Liver (tissue), 9 donors: ENCODE results near the gene SKAP1. TPM values are rescaled to one million over a fixed set of nuclear protein-coding genes. Genes with fewer than 3 reads are reported as not detected.

Experiments used
- DNase-seq: peaks from one replicate; pipeline ENCODE4 v3.0.0-alpha.2; 2017; ENCODE audit warnings: low spot score
- H3K27ac ChIP-seq, 2 donors: one replicate each; pipeline ENCODE4 v1.7.0; 2013; ENCODE audit warnings: inconsistent platforms in 2 of 2, low read length in 2 of 2, control low read depth in 1 of 2, low read depth in 1 of 2, mild to moderate bottlenecking in 1 of 2
- H3K27me3 ChIP-seq, 4 donors: one replicate each; pipeline versions ENCODE4 v1.6.1 to v1.7.0; 2013; ENCODE audit warnings: low read length in 3 of 4, inconsistent platforms in 1 of 4, mild to moderate bottlenecking in 1 of 4, moderate library complexity in 1 of 4; ENCODE audit not compliant: control insufficient read depth in 4 of 4, insufficient read depth in 4 of 4
- H3K36me3 ChIP-seq, 4 donors: one replicate each; pipeline versions ENCODE4 v1.6.1 to v1.7.0; 2013; ENCODE audit warnings: low read length in 3 of 4, mild to moderate bottlenecking in 3 of 4, low read depth in 1 of 4, moderate library complexity in 1 of 4; ENCODE audit not compliant: control insufficient read depth in 4 of 4, insufficient read depth in 3 of 4
- H3K4me1 ChIP-seq, 4 donors: one replicate each; pipeline versions ENCODE4 v1.6.1 to v1.7.0; 2013; ENCODE audit warnings: low read length in 3 of 4, mild to moderate bottlenecking in 3 of 4, moderate library complexity in 1 of 4; ENCODE audit not compliant: control insufficient read depth in 4 of 4, insufficient read depth in 4 of 4
- H3K4me3 ChIP-seq, 3 donors: one replicate each; pipeline versions ENCODE4 v1.6.1 to v1.7.0; 2013; ENCODE audit warnings: low read length in 3 of 3, control low read depth in 1 of 3, low read depth in 1 of 3, mild to moderate bottlenecking in 1 of 3
- H3K9ac ChIP-seq, 2 donors: one replicate each; pipeline ENCODE4 v1.7.0; 2013; ENCODE audit warnings: low read length in 2 of 2, mild to moderate bottlenecking in 2 of 2, moderate library complexity in 2 of 2, control low read depth in 1 of 2, low read depth in 1 of 2
- H3K9me3 ChIP-seq, 4 donors: one replicate each; pipeline versions ENCODE4 v1.6.1 to v1.7.0; 2013; ENCODE audit warnings: low read length in 3 of 4; ENCODE audit not compliant: control insufficient read depth in 4 of 4
- EGR1 ChIP-seq, 2 donors: IDR thresholded peaks; 2 replicates each; pipeline ENCODE4 v1.6.1; 2016 to 2018; ENCODE audit warnings: antibody characterized with exemption in 2 of 2, low read depth in 2 of 2
- FOXA1 ChIP-seq: IDR thresholded peaks from 2 replicates; pipeline ENCODE4 v1.6.1; 2016; ENCODE audit warnings: antibody characterized with exemption
- FOXA2 ChIP-seq: IDR thresholded peaks from 2 replicates; pipeline ENCODE4 v1.6.1; 2016; ENCODE audit warnings: antibody characterized with exemption
- GABPA ChIP-seq, 2 donors: IDR thresholded peaks in 1 of 2; conservative IDR thresholded peaks in 1 of 2; 2 replicates each; pipeline ENCODE4 v1.6.1; 2016; ENCODE audit warnings: antibody characterized with exemption in 2 of 2, mild to moderate bottlenecking in 1 of 2, moderate library complexity in 1 of 2
- HNF4A ChIP-seq, 2 donors: conservative IDR thresholded peaks; 2 replicates each; pipeline ENCODE4 v1.6.1; 2016; ENCODE audit warnings: antibody characterized with exemption in 2 of 2, mild to moderate bottlenecking in 2 of 2
- HNF4G ChIP-seq: IDR thresholded peaks from 2 replicates; pipeline ENCODE4 v1.6.1; 2016; ENCODE audit warnings: antibody characterized with exemption
- JUND ChIP-seq, 2 donors: IDR thresholded peaks; 2 replicates each; pipeline ENCODE4 v1.6.1; 2016; ENCODE audit warnings: antibody characterized with exemption in 2 of 2
- NR2F2 ChIP-seq: IDR thresholded peaks from 2 replicates; pipeline ENCODE4 v1.6.1; 2016; ENCODE audit warnings: antibody characterized with exemption
- RAD21 ChIP-seq, 2 donors: IDR thresholded peaks; 2 replicates each; pipeline ENCODE4 v1.6.1; 2016; ENCODE audit warnings: antibody characterized with exemption in 2 of 2, mild to moderate bottlenecking in 2 of 2
- RXRA ChIP-seq, 2 donors: IDR thresholded peaks; 2 replicates each; pipeline ENCODE4 v1.6.1; 2017 to 2018; ENCODE audit warnings: antibody characterized with exemption in 2 of 2, mild to moderate bottlenecking in 1 of 2
- SP1 ChIP-seq: IDR thresholded peaks from 2 replicates; pipeline ENCODE4 v1.6.1; 2018; ENCODE audit warnings: antibody characterized with exemption, mild to moderate bottlenecking
- TAF1 ChIP-seq: conservative IDR thresholded peaks from 2 replicates; pipeline ENCODE4 v1.6.1; 2016; ENCODE audit warnings: antibody characterized with exemption, mild to moderate bottlenecking
- YY1 ChIP-seq: IDR thresholded peaks from 2 replicates; pipeline ENCODE4 v1.6.1; 2016; ENCODE audit warnings: antibody characterized with exemption, mild to moderate bottlenecking
- whole genome bisulfite sequencing: extraction: QIAGEN DNeasy Blood & Tissue Kit; methylation state at CpG from one replicate; pipeline ENCODE4 v1.1.7; 2013; 5-methylcytosine and 5-hydroxymethylcytosine counted together
- polyA plus RNA-seq, 2 donors: library from polyadenylated mRNA; stranded (reverse) in 1 of 2; unstranded in 1 of 2; fragments of 200-250 nt in 1 of 2; fragments of >200 nt in 1 of 2; fragmentation: Nextera tagmentation in 1 of 2; extraction: Ambion mirVana in 1 of 2; gene quantifications; one replicate each; pipeline versions ENCODE4 v1.2.1 to v1.2.3, GENCODE V29; 2013 to 2015
- total RNA-seq, 2 donors: library from RNA; depleted of rRNA; stranded (reverse); fragments of >200 nt; gene quantifications; one replicate each; pipeline ENCODE4 v1.2.3, GENCODE V29; 2014
- TF ChIP-seq, protein P1 (sequence below): IDR thresholded peaks from 2 replicates; pipeline ENCODE4 v1.6.1; 2016; ENCODE audit warnings: antibody characterized with exemption, mild to moderate bottlenecking
- TF ChIP-seq, protein P2 (sequence below): IDR thresholded peaks from 2 replicates; pipeline ENCODE4 v1.6.1; 2016; ENCODE audit warnings: antibody characterized with exemption
- TF ChIP-seq, protein P3 (sequence below): IDR thresholded peaks from 2 replicates; pipeline ENCODE4 v1.6.1; 2016; ENCODE audit warnings: antibody characterized with exemption
- TF ChIP-seq, protein P4 (sequence below): fragments of 150-350 bp; IDR thresholded peaks from 2 replicates; pipeline ENCODE4 v1.5.1; 2017; ENCODE audit warnings: improper control_type of control experiment, low read depth, low read length; ENCODE audit not compliant: missing input control
- TF ChIP-seq, protein P5 (sequence below): IDR thresholded peaks from 2 replicates; pipeline ENCODE4 v1.6.1; 2016; ENCODE audit warnings: antibody characterized with exemption
- donor health status: healthy.
- donor health status: healthy.
- donor health status: healthy.
- donor health status: healthy.
- donor health status: healthy.

Gene SKAP1
- total and polyA plus RNA-seq, 4 donors: 2.5 to 20.8 (median 11.3) TPM

DNA sequence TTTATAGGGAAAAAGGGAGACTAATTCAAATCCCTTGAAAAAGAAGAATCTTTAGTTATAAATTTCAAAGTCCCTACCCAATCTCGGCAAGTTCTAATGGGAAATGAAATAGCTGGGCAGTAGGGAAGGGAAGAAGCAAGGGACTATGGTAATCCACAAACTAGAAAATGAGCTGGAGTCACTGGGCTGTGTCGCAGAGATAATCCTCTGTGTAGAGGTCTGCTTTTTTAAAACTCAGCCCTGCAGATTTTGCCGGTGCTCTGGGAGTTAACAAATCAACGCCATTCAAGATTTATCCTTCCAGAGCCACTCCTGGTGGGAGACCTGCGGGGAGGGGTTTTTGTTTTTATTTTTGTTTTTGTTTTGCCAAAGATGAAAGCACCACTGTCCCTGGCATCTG is 301.6 kb downstream of the SKAP1 start:
- no peak overlapping the region for H3K9ac ChIP-seq
- 53% methylated on average over 5 of the region's 5 CpGs for WGBS
- H3K4me3 ChIP-seq: no peak overlapping the region

More for the DNA sequence above, 301.6 kb downstream of the SKAP1 start:
- Histone ChIP-seq H3K27ac (no peak overlapping the region), H3K27me3 (no peaks in the 10 kb centered on the region), H3K36me3 (peaks cover 0 to 3% (median under 1%) of the 10 kb centered on the region in 4 donors), H3K9me3 (no peaks in the 10 kb centered on the region), H3K4me1 (no peaks in the 10 kb centered on the region)
- DNase-seq: no peak
- no peak for TF ChIP-seq EGR1 (IDR thresholded peaks at IDR 0.05; ENCODE audit: low read depth in 2 of 2)
- TF ChIP-seq, protein P1, sequence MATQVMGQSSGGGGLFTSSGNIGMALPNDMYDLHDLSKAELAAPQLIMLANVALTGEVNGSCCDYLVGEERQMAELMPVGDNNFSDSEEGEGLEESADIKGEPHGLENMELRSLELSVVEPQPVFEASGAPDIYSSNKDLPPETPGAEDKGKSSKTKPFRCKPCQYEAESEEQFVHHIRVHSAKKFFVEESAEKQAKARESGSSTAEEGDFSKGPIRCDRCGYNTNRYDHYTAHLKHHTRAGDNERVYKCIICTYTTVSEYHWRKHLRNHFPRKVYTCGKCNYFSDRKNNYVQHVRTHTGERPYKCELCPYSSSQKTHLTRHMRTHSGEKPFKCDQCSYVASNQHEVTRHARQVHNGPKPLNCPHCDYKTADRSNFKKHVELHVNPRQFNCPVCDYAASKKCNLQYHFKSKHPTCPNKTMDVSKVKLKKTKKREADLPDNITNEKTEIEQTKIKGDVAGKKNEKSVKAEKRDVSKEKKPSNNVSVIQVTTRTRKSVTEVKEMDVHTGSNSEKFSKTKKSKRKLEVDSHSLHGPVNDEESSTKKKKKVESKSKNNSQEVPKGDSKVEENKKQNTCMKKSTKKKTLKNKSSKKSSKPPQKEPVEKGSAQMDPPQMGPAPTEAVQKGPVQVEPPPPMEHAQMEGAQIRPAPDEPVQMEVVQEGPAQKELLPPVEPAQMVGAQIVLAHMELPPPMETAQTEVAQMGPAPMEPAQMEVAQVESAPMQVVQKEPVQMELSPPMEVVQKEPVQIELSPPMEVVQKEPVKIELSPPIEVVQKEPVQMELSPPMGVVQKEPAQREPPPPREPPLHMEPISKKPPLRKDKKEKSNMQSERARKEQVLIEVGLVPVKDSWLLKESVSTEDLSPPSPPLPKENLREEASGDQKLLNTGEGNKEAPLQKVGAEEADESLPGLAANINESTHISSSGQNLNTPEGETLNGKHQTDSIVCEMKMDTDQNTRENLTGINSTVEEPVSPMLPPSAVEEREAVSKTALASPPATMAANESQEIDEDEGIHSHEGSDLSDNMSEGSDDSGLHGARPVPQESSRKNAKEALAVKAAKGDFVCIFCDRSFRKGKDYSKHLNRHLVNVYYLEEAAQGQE: no peak
- no peak for TF ChIP-seq FOXA1
- no peak for TF ChIP-seq RAD21 (IDR thresholded peaks at IDR 0.05)
- no peak for TF ChIP-seq HNF4G
- TF ChIP-seq HNF4A (conservative IDR thresholded peaks at IDR 0.05): no peak
- no peak for TF ChIP-seq GABPA (IDR thresholded peaks at IDR 0.05 in 1 of 2, conservative IDR thresholded peaks at IDR 0.05 in 1 of 2)
- TF ChIP-seq, protein P2, sequence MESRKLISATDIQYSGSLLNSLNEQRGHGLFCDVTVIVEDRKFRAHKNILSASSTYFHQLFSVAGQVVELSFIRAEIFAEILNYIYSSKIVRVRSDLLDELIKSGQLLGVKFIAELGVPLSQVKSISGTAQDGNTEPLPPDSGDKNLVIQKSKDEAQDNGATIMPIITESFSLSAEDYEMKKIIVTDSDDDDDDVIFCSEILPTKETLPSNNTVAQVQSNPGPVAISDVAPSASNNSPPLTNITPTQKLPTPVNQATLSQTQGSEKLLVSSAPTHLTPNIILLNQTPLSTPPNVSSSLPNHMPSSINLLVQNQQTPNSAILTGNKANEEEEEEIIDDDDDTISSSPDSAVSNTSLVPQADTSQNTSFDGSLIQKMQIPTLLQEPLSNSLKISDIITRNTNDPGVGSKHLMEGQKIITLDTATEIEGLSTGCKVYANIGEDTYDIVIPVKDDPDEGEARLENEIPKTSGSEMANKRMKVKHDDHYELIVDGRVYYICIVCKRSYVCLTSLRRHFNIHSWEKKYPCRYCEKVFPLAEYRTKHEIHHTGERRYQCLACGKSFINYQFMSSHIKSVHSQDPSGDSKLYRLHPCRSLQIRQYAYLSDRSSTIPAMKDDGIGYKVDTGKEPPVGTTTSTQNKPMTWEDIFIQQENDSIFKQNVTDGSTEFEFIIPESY: no peak
- no peak for TF ChIP-seq NR2F2
- no peak for TF ChIP-seq SP1
- TF ChIP-seq, protein P3, sequence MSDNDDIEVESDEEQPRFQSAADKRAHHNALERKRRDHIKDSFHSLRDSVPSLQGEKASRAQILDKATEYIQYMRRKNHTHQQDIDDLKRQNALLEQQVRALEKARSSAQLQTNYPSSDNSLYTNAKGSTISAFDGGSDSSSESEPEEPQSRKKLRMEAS: no peak
- no peak for TF ChIP-seq YY1
- TF ChIP-seq FOXA2: no peak
- TF ChIP-seq TAF1: no peak
- TF ChIP-seq, protein P4, sequence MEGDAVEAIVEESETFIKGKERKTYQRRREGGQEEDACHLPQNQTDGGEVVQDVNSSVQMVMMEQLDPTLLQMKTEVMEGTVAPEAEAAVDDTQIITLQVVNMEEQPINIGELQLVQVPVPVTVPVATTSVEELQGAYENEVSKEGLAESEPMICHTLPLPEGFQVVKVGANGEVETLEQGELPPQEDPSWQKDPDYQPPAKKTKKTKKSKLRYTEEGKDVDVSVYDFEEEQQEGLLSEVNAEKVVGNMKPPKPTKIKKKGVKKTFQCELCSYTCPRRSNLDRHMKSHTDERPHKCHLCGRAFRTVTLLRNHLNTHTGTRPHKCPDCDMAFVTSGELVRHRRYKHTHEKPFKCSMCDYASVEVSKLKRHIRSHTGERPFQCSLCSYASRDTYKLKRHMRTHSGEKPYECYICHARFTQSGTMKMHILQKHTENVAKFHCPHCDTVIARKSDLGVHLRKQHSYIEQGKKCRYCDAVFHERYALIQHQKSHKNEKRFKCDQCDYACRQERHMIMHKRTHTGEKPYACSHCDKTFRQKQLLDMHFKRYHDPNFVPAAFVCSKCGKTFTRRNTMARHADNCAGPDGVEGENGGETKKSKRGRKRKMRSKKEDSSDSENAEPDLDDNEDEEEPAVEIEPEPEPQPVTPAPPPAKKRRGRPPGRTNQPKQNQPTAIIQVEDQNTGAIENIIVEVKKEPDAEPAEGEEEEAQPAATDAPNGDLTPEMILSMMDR: no peak
- TF ChIP-seq RXRA (IDR thresholded peaks at IDR 0.05): no peak
- no peak for TF ChIP-seq JUND (IDR thresholded peaks at IDR 0.05)
- TF ChIP-seq, protein P5, sequence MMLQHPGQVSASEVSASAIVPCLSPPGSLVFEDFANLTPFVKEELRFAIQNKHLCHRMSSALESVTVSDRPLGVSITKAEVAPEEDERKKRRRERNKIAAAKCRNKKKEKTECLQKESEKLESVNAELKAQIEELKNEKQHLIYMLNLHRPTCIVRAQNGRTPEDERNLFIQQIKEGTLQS: no peak
